Fibroblast of lung (primary cell): ENCODE measurements around the gene NPC2. TPM values are rescaled to one million over a fixed set of nuclear protein-coding genes. Genes with fewer than 3 reads are reported as not detected.

ENCODE experiments used
- DNase-seq, 2 donors: peaks; one replicate each; pipeline versions ENCODE4 v3.0.0 to v3.0.0-alpha.2; 2010; ENCODE audit warnings: low read depth in 2 of 2
- H2AFZ ChIP-seq: 2 replicates; pipeline ENCODE4 v1.5.1; 2012; ENCODE audit warnings: low read length, control low read depth, inconsistent platforms
- H3K27ac ChIP-seq: 2 replicates; pipeline ENCODE4 v1.5.1; 2011; ENCODE audit warnings: low read length, control low read depth; ENCODE audit not compliant: insufficient read depth
- H3K27me3 ChIP-seq: 2 replicates; pipeline ENCODE4 v1.5.1; 2011; ENCODE audit warnings: mild to moderate bottlenecking, low read length; ENCODE audit not compliant: control insufficient read depth, insufficient read depth
- H3K36me3 ChIP-seq: 2 replicates; pipeline ENCODE4 v1.5.1; 2011; ENCODE audit warnings: low read length; ENCODE audit not compliant: control insufficient read depth, insufficient read depth
- H3K4me1 ChIP-seq: 2 replicates; pipeline ENCODE4 v1.5.1; 2011; ENCODE audit warnings: low read length; ENCODE audit not compliant: control insufficient read depth, insufficient read depth; ENCODE audit errors: extremely low read depth
- H3K4me2 ChIP-seq: 2 replicates; pipeline ENCODE4 v1.5.1; 2011; ENCODE audit warnings: low read length, control low read depth; ENCODE audit not compliant: insufficient read depth; ENCODE audit errors: extremely low read depth
- H3K4me3 ChIP-seq, 4 experiments: fragments of 200-600 bp in 1 of 4; sonication (generic) in 1 of 4; replicated peaks in 1 of 4; 2 replicates each; pipeline ENCODE4 v1.5.1; 2011 to 2016; ENCODE audit warnings: low read length in 4 of 4, low read depth in 3 of 4, mild to moderate bottlenecking in 3 of 4, control low read depth in 2 of 4, inconsistent platforms in 1 of 4, mixed read lengths in 1 of 4; ENCODE audit not compliant: insufficient read depth in 1 of 4; ENCODE audit errors: control extremely low read depth in 1 of 4
- H3K79me2 ChIP-seq: 2 replicates; pipeline ENCODE4 v1.5.1; 2012; ENCODE audit warnings: mild to moderate bottlenecking, low read length, inconsistent platforms; ENCODE audit not compliant: control insufficient read depth, insufficient read depth
- H3K9ac ChIP-seq: 2 replicates; pipeline ENCODE4 v1.5.1; 2011; ENCODE audit warnings: mild to moderate bottlenecking, low read length, control low read depth; ENCODE audit not compliant: insufficient read depth
- H3K9me3 ChIP-seq: 2 replicates; pipeline ENCODE4 v1.5.1; 2012; ENCODE audit warnings: low read depth, low read length; ENCODE audit not compliant: control insufficient read depth, insufficient read depth
- H4K20me1 ChIP-seq: 2 replicates; pipeline ENCODE4 v1.5.1; 2011; ENCODE audit warnings: low read length; ENCODE audit not compliant: control insufficient read depth, insufficient read depth; ENCODE audit errors: extremely low read depth
- EZH2 ChIP-seq: IDR thresholded peaks from 2 replicates; pipeline ENCODE4 v1.5.1; 2012; ENCODE audit warnings: low read length, control low read depth, mild to moderate bottlenecking; ENCODE audit errors: missing control alignments
- polyA plus RNA-seq, 2 donors: library from polyadenylated mRNA; depleted of rRNA in 1 of 2; stranded (reverse) in 1 of 2; unstranded in 1 of 2; fragments of >200 nt; gene quantifications; 2 replicates each; pipeline ENCODE4 v1.2.1, GENCODE V29; 2011 to 2012; ENCODE audit warnings: missing spikeins in 1 of 2
- total RNA-seq: library from RNA; depleted of rRNA; stranded (reverse); fragments of >200 nt; gene quantifications from 2 replicates; pipeline ENCODE4 v1.2.1, GENCODE V29; 2014
- TF ChIP-seq, protein P1 (sequence below), 2 donors: IDR thresholded peaks in 1 of 2; conservative IDR thresholded peaks in 1 of 2; 1 replicate in 1 of 2; 2 replicates in 1 of 2; pipeline ENCODE4 v1.5.1; 2011 to 2012; ENCODE audit warnings: low read length in 2 of 2, control low read depth in 1 of 2, inconsistent platforms in 1 of 2, low read depth in 1 of 2, mild to moderate bottlenecking in 1 of 2

Gene NPC2
- total and polyA plus RNA-seq, 2 donors (not counting 1 experiment from before 2014, with no cell fraction given), result 238 to 275 TPM

DNA sequence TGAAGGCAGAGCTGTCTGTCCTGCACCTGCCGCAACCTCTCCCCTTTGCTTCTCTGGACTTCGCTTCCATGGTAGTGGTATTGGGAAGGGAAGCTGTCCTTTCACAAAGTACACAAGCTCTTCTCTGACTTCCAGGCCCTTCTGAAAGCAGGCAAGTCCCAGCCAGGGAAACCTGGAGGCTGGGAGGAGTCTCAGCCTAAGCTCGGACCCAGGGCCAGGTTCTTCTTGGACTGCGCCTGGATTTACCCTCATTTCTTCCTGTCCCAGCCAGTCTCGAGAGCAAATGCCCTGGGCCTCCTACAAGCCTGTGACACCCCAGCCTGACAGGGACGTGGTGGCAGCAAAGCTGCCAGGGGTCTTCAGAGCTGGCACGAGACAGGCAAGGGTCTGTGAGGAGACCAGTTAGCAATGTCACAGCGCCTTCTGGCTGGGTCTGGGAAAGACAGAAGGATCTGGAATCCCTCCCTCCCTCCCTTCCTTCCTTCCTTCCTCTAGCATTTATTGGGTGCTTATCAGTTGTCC, 22.8 kb upstream of the NPC2 start:
- H3K4me1 ChIP-seq, result peaks cover 29% of the 10 kb centered on the region

DNA sequence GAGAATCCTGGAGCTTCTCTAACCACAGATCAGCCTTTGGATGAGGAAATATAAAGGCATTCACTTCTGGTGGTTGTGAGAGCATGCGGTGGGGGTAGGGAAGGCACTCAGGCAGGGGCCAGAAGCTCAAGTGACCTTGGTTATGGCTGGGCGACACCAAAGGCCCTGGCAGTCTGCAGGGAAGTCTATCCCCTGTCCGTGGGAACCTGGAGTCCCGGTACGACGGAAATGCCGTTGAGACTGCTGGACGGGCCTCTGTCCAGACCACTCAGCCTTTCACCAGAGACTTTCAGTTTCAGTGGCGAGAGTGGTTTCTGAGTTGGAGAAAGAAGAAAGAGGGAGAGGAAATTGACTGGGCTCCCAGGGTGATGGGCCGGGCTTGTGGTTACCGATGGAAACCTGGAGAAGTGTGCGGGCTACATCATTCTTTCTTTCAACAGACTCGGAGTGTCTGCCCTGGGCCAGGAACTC, 21.4 kb upstream of the NPC2 start:
- no peak for TF ChIP-seq EZH2
- TF ChIP-seq, protein P1, sequence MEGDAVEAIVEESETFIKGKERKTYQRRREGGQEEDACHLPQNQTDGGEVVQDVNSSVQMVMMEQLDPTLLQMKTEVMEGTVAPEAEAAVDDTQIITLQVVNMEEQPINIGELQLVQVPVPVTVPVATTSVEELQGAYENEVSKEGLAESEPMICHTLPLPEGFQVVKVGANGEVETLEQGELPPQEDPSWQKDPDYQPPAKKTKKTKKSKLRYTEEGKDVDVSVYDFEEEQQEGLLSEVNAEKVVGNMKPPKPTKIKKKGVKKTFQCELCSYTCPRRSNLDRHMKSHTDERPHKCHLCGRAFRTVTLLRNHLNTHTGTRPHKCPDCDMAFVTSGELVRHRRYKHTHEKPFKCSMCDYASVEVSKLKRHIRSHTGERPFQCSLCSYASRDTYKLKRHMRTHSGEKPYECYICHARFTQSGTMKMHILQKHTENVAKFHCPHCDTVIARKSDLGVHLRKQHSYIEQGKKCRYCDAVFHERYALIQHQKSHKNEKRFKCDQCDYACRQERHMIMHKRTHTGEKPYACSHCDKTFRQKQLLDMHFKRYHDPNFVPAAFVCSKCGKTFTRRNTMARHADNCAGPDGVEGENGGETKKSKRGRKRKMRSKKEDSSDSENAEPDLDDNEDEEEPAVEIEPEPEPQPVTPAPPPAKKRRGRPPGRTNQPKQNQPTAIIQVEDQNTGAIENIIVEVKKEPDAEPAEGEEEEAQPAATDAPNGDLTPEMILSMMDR (conservative IDR thresholded peaks at IDR 0.05 in 1 of 2, IDR thresholded peaks at IDR 0.05 in 1 of 2; ENCODE audit: low read depth in 1 of 2, low read length in 2 of 2), result no peak
- Histone ChIP-seq H3K9me3 (no peaks in the 10 kb centered on the region), H3K4me2 (peak overlapping the region; percentile 34), H4K20me1 (no peaks in the 10 kb centered on the region), H3K4me3 (no peak overlapping the region), H3K9ac (no peak overlapping the region), H3K79me2 (no peaks in the 10 kb centered on the region), H3K27me3 (no peaks in the 10 kb centered on the region), H2AFZ (no peak overlapping the region), H3K4me1 (peaks cover 37% of the 10 kb centered on the region), H3K36me3 (peaks cover 24% of the 10 kb centered on the region), H3K27ac (peak overlapping the region; percentile 74)
- peak; percentile 59 to 95 for DNase-seq

More for the DNA sequence above, 22.8 kb upstream of the NPC2 start:
- Histone ChIP-seq H4K20me1 (no peaks in the 10 kb centered on the region), H3K4me2 (no peak overlapping the region), H3K27ac (no peak overlapping the region), H3K79me2 (no peaks in the 10 kb centered on the region), H3K9me3 (no peaks in the 10 kb centered on the region), H3K36me3 (peaks cover 20% of the 10 kb centered on the region), H3K4me3 (no peak overlapping the region), H3K9ac (no peak overlapping the region), H3K27me3 (no peaks in the 10 kb centered on the region), H2AFZ (no peak overlapping the region)
- DNase-seq, result no peak
- TF ChIP-seq, protein P1 (conservative IDR thresholded peaks at IDR 0.05 in 1 of 2, IDR thresholded peaks at IDR 0.05 in 1 of 2; ENCODE audit: low read depth in 1 of 2, low read length in 2 of 2), result no peak
- TF ChIP-seq EZH2, result no peak

DNA sequence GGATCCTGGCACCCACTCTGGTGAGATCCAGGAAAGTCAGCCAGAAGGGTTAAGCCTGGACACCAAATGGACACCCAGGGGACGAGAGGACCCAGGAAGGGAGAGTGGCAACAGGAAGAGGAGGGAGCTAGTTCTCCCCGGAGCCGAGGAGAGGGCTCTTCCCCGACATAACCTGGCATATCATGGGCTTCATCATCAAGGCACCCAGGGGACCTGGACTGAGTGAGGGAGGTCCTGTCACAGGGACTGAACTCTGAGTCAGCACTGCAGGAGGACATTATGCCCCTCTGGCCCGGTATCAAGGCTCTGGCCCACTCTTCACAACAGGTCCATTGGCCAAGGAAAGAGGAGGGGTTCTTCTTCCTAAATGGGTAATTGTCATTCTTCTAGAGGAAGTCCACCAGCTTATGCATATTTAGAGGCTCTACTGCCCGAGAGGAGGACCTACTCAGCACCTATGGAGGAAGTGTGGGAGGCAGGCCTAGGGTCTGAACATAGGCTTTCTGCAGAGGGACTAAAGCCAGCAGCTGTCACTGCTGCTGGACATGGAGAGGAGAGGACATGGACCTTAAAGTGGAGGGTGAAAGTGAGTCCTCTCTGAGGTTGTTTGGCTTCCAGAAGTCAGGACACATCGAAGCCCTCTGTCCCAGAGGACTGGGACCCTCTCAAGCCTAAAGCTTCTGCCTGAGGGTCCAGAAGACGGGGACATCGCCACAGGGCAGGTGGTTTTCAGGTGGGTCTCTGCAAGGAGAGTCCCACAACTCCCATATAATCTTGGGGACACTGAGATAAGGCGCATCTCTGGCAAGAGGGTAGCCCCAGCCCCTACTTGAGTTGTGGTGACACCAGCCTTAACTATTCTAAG, 19.1 kb upstream of the NPC2 start:
- DNase-seq, result no peak
- no peak overlapping the region for H3K9ac ChIP-seq
- H3K4me1 ChIP-seq, result peaks cover 37% of the 10 kb centered on the region
- no peak overlapping the region for H2AFZ ChIP-seq
- H3K4me2 ChIP-seq, result no peak overlapping the region
- H3K27ac ChIP-seq, result peak overlapping the region; percentile 86
- H3K9me3 ChIP-seq, result no peaks in the 10 kb centered on the region
- TF ChIP-seq, protein P1 (conservative IDR thresholded peaks at IDR 0.05 in 1 of 2, IDR thresholded peaks at IDR 0.05 in 1 of 2; ENCODE audit: low read depth in 1 of 2, low read length in 2 of 2), result no peak
- no peak for TF ChIP-seq EZH2
- H3K27me3 ChIP-seq, result no peaks in the 10 kb centered on the region
- no peaks in the 10 kb centered on the region for H3K79me2 ChIP-seq
- H3K4me3 ChIP-seq, result no peak overlapping the region
- H4K20me1 ChIP-seq, result no peaks in the 10 kb centered on the region
- H3K36me3 ChIP-seq, result peaks cover 33% of the 10 kb centered on the region
